ENCODE measurements around the gene LINGO3. TPM values are rescaled to one million over a fixed set of nuclear protein-coding genes. Genes with fewer than 3 reads are reported as not detected.

The LINGO3 gene
- total RNA-seq, 4 donors from 2014 or later: not detected

DNA sequence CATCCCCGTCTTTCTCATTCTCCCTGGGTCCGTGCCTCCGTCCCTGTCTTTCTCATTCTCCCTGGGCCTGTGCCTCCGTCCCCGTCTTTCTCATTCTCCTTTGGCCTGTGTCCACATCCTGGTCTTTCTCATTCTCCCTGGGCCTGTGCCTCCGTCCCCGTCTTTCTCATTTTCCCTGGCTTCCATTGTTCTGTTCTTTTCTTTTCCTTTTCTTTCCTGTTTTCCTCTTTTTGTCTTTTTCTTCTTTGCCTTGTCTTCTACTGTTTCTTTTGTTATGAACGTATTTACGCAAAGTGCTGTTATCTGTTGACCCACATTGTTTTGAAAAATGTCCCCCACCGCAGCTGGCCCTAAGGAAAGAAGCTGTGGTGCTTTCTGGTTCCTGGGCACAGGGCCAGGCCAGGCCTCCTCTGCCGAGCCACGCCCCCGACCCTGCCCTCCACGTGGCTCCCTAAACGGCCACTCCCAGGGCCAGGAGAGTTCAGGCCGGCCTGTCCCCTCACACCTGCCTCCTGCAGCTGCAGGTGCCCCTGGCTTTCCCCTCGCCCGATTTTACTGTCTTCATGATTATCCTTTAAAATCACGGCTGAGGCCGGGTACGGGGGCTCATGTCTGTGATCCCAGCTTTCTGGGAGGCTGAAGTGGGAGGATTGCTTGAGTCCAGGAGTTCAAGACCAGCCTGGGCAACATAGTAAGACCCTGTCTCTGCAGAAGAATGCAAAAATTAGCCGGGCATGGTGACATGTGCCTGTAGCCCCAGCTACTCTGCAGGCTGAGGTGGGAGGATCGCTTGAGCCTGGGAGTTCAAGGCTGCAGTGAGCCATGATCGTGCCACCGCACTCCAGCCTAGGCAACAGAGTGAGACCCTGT, 38.1 kb upstream of the LINGO3 start:
- TF ChIP-seq POLR2A (IDR thresholded peaks at IDR 0.05) (no peak), POLR2AphosphoS5 (IDR thresholded peaks at IDR 0.05) (no peak)
- 69% methylated on average over 25 of the region's 25 CpGs for WGBS
- Histone ChIP-seq H3K36me3 (peaks cover 38% of the 10 kb centered on the region), H3K27me3 (no peaks in the 10 kb centered on the region), H3K27ac (no peak overlapping the region), H3K9me3 (no peaks in the 10 kb centered on the region), H3K4me3 (no peak overlapping the region), H3K4me1 (peaks cover 16% of the 10 kb centered on the region)
- no peak for DNase-seq (ENCODE audit: low spot score in 2 of 2)

DNA sequence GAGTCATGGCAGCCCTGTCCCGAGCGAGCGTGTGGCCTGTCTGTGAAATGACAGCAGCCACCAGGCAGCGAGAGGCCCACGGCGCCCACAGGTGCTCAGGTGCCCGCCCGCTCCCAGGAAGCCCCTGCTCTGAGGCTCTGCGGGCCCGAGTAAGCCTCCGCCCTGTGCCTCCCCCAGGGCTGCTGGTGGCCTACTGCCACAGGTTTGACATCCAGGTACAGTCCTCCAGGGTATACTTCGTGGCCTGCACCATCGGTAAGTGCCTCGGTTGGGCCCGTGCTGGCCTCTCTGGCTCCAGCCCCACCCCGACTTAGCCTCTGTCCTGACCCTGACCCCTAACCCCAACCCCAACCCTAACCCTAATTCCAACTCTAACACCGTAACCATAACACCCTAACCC, 37.1 kb upstream of the LINGO3 start:
- Histone ChIP-seq H3K27me3 (no peaks in the 10 kb centered on the region), H3K27ac (no peak overlapping the region), H3K36me3 (peaks cover 41% of the 10 kb centered on the region), H3K9me3 (no peaks in the 10 kb centered on the region), H3K4me1 (peaks cover 16% of the 10 kb centered on the region), H3K4me3 (no peak overlapping the region)
- no peak for TF ChIP-seq CTCF (IDR thresholded peaks at IDR 0.05)
- TF ChIP-seq POLR2AphosphoS5 (IDR thresholded peaks at IDR 0.05): no peak
- no peak for TF ChIP-seq EP300 (IDR thresholded peaks at IDR 0.05)
- TF ChIP-seq POLR2A (IDR thresholded peaks at IDR 0.05): no peak
- WGBS: 96% methylated on average over 4 of the region's 17 CpGs
- no peak for DNase-seq (ENCODE audit: low spot score in 2 of 2)

- WGBS: 94% methylated on average over 2 of the region's 24 CpGs
- Histone ChIP-seq H3K36me3 (peaks cover 47% of the 10 kb centered on the region), H3K4me1 (peaks cover 16% of the 10 kb centered on the region), H3K4me3 (no peak overlapping the region), H3K9me3 (no peaks in the 10 kb centered on the region), H3K27me3 (no peaks in the 10 kb centered on the region), H3K27ac (no peak overlapping the region)
- no peak for DNase-seq (ENCODE audit: low spot score in 2 of 2)
- no peak for TF ChIP-seq CTCF (IDR thresholded peaks at IDR 0.05)
- no peak for TF ChIP-seq POLR2AphosphoS5 (IDR thresholded peaks at IDR 0.05)
- no peak for TF ChIP-seq EP300 (IDR thresholded peaks at IDR 0.05)
- TF ChIP-seq POLR2A (IDR thresholded peaks at IDR 0.05): no peak
These were observed 36.5 kb upstream of the LINGO3 start for GRCh38 chr19:2344381-2344870.

DNA sequence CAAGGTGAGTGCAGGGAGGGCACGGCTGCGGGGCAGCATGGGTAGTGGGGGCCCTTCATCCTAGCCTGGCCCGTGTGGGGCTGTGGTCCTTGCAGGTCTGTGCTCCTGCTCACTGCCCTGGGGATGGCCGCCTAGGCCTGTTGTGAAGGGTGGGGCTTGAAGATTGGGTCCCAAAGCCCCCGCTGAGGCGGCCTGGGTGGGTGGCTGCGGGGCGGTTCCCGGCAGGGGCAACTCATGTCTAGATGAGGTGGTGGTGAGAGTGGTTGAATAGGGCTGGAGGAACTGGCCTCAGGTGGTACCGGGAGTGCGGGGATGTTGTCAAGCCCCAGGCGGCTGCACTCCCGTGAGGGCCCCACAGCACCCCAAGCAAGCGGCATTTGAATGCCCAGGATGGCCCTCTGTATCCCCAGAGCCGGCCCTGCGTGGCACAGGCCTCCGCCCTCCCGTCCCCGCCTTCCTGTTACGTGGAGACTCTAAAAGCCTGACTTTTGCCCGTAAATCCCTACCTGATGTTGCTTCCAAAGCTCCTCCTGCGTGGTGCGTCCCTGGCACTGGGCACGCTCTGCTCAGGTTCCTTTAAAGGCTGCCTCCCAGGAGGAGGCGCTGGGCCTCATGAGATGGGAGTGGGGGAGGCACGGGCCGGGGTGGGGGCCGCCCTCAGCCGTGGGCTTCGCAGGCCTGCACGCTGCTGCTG, 35.5 kb upstream of the LINGO3 start:
- no peak for DNase-seq (ENCODE audit: low spot score in 2 of 2)
- Histone ChIP-seq H3K36me3 (peaks cover 49% of the 10 kb centered on the region), H3K4me1 (peaks cover 16% of the 10 kb centered on the region), H3K27ac (no peak overlapping the region), H3K4me3 (no peak overlapping the region), H3K27me3 (no peaks in the 10 kb centered on the region), H3K9me3 (no peaks in the 10 kb centered on the region)
- 91% methylated on average over 25 of the region's 31 CpGs for WGBS
- TF ChIP-seq POLR2AphosphoS5 (IDR thresholded peaks at IDR 0.05): no peak
- TF ChIP-seq CTCF (IDR thresholded peaks at IDR 0.05): no peak
- TF ChIP-seq EP300 (IDR thresholded peaks at IDR 0.05): no peak
- no peak for TF ChIP-seq POLR2A (IDR thresholded peaks at IDR 0.05)

DNA sequence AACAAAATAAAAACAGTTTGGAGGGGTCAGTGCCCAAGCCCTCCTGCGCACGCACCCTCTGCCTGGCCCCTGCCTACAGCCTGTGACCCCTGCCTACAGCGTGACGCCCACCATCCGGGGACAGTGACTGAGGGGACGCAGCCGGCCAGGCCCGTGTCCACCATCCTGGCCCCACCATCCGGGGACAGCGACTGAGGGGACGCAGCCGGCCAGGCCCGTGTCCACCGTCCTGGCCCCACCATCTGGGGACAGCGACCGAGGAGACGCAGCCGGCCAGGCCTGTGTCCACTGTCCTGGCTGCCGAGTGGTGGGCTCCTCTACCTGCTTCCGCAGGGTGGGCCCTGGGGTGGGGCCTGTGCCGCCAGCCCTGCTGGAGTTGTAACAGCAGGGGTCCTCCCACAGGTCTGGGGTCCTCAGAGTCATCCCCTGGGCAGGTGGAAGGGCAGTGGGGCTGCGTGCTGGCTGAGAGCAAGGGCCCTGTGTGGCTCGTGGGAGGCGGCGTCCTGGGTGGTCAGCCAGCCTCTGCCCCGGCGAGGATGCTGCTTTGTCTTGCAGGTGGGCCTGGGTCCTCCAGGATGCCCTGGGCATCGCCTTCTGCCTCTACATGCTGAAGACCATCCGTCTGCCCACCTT, 34.8 kb upstream of the LINGO3 start:
- no peak for DNase-seq (ENCODE audit: low spot score in 2 of 2)
- no peak for TF ChIP-seq CTCF (IDR thresholded peaks at IDR 0.05)
- TF ChIP-seq EP300 (IDR thresholded peaks at IDR 0.05): no peak
- TF ChIP-seq POLR2AphosphoS5 (IDR thresholded peaks at IDR 0.05): no peak
- no peak for TF ChIP-seq POLR2A (IDR thresholded peaks at IDR 0.05)
- H3K4me1 ChIP-seq: peaks cover 16% of the 10 kb centered on the region
- no peak overlapping the region for H3K4me3 ChIP-seq
- H3K27ac ChIP-seq: no peak overlapping the region
- H3K27me3 ChIP-seq: no peaks in the 10 kb centered on the region
- H3K9me3 ChIP-seq: no peaks in the 10 kb centered on the region
- WGBS: over 99% methylated on average over 17 of the region's 29 CpGs
- peaks cover 49% of the 10 kb centered on the region for H3K36me3 ChIP-seq

Data from suprapubic skin (tissue), 4 donors.